Progenitor cell of endocrine pancreas (in vitro differentiated cells): ENCODE measurements around the gene MMAB. TPM values are rescaled to one million over a fixed set of nuclear protein-coding genes. Genes with fewer than 3 reads are reported as not detected.

ENCODE experiments used
- DNase-seq: peaks from one replicate; pipeline ENCODE4 v3.0.0; 2021; ENCODE audit warnings: low spot score; ENCODE audit not compliant: unreplicated experiment
- H3K27ac Mint-ChIP-seq: 2 replicates; pipeline ENCODE4 v1.8.0; 2021; ENCODE audit warnings: mild to moderate bottlenecking, moderate library complexity, mixed read lengths
- H3K27me3 Mint-ChIP-seq: 2 replicates; pipeline ENCODE4 v1.8.0; 2021; ENCODE audit warnings: mixed read lengths
- H3K36me3 Mint-ChIP-seq: 2 replicates; pipeline ENCODE4 v1.8.0; 2022; ENCODE audit warnings: mixed read lengths; ENCODE audit not compliant: insufficient read depth
- H3K4me1 Mint-ChIP-seq: 2 replicates; pipeline ENCODE4 v1.8.0; 2021; ENCODE audit warnings: low read depth, mixed read lengths
- H3K4me3 Mint-ChIP-seq: 2 replicates; pipeline ENCODE4 v1.8.0; 2021; ENCODE audit warnings: low read depth, mild to moderate bottlenecking, moderate library complexity, mixed read lengths
- H3K9me3 Mint-ChIP-seq: 2 replicates; pipeline ENCODE4 v1.8.0; 2021; ENCODE audit warnings: low read depth, mixed read lengths
- CTCF ChIP-seq: fragments of 200-600 bp; sonication (generic); IDR thresholded peaks from one replicate; pipeline ENCODE4 v1.5.0; 2021; ENCODE audit warnings: antibody characterized with exemption, mild to moderate bottlenecking; ENCODE audit not compliant: unreplicated experiment
- total RNA-seq: library from RNA; stranded (reverse); gene quantifications from 2 replicates; pipeline ENCODE4 v1.2.1, GENCODE V29; 2021

MMAB gene
- total RNA-seq, 1 donor from 2014 or later = 35.3 TPM

- no peak for TF ChIP-seq CTCF
- Mint-ChIP-seq H3K4me3 (no peak overlapping the region), H3K27me3 (peaks cover 33% of the 10 kb centered on the region), H3K4me1 (peaks cover 25% of the 10 kb centered on the region), H3K27ac (no peak overlapping the region), H3K9me3 (no peaks in the 10 kb centered on the region), H3K36me3 (no peaks in the 10 kb centered on the region)
- no peak for DNase-seq
These were observed 37.9 kb upstream of the MMAB start for GRCh38 chr12:109611223-109611622.

- Mint-ChIP-seq H3K27me3 (peaks cover 28% of the 10 kb centered on the region), H3K36me3 (no peaks in the 10 kb centered on the region), H3K4me3 (no peak overlapping the region), H3K4me1 (peaks cover 21% of the 10 kb centered on the region), H3K27ac (no peak overlapping the region), H3K9me3 (no peaks in the 10 kb centered on the region)
- no peak for DNase-seq
- TF ChIP-seq CTCF = no peak
These were observed 37.2 kb upstream of the MMAB start for GRCh38 chr12:109610523-109610922.

- H3K27me3 Mint-ChIP-seq = peaks cover 34% of the 10 kb centered on the region
- no peak for DNase-seq
- H3K9me3 Mint-ChIP-seq = no peaks in the 10 kb centered on the region
- no peak for TF ChIP-seq CTCF
- peaks cover 17% of the 10 kb centered on the region for H3K4me1 Mint-ChIP-seq
- no peak overlapping the region for H3K4me3 Mint-ChIP-seq
- H3K27ac Mint-ChIP-seq = no peak overlapping the region
- H3K36me3 Mint-ChIP-seq = no peaks in the 10 kb centered on the region
These were observed 36.0 kb upstream of the MMAB start for GRCh38 chr12:109609342-109609741.

- Mint-ChIP-seq H3K27me3 (peaks cover 36% of the 10 kb centered on the region), H3K9me3 (no peaks in the 10 kb centered on the region), H3K27ac (no peak overlapping the region), H3K4me1 (peaks cover 13% of the 10 kb centered on the region), H3K36me3 (no peaks in the 10 kb centered on the region), H3K4me3 (no peak overlapping the region)
- TF ChIP-seq CTCF = no peak
- DNase-seq = no peak
These were observed 35.5 kb upstream of the MMAB start for GRCh38 chr12:109608793-109609192.

GRCh38 chr12:109608270-109608669, 35.0 kb upstream of the MMAB start:
- no peak for TF ChIP-seq CTCF
- Mint-ChIP-seq H3K36me3 (no peaks in the 10 kb centered on the region), H3K9me3 (no peaks in the 10 kb centered on the region), H3K4me3 (no peak overlapping the region), H3K27ac (no peak overlapping the region), H3K27me3 (peaks cover 37% of the 10 kb centered on the region), H3K4me1 (peaks cover 8% of the 10 kb centered on the region)
- no peak for DNase-seq

- Mint-ChIP-seq H3K4me3 (no peak overlapping the region), H3K27me3 (peaks cover 35% of the 10 kb centered on the region), H3K36me3 (no peaks in the 10 kb centered on the region), H3K9me3 (no peaks in the 10 kb centered on the region), H3K27ac (no peak overlapping the region), H3K4me1 (peaks cover 6% of the 10 kb centered on the region)
- TF ChIP-seq CTCF = no peak
- no peak for DNase-seq
These were observed 34.3 kb upstream of the MMAB start for GRCh38 chr12:109607618-109608017.
